NCI-H2029 (cell line): ENCODE results near the gene GPR35.

ENCODE experiments used
- DNase-seq: peaks from one replicate; lab custom pipeline; 2025; lab: John Stamatoyannopoulos, UW

Gene GPR35

DNA sequence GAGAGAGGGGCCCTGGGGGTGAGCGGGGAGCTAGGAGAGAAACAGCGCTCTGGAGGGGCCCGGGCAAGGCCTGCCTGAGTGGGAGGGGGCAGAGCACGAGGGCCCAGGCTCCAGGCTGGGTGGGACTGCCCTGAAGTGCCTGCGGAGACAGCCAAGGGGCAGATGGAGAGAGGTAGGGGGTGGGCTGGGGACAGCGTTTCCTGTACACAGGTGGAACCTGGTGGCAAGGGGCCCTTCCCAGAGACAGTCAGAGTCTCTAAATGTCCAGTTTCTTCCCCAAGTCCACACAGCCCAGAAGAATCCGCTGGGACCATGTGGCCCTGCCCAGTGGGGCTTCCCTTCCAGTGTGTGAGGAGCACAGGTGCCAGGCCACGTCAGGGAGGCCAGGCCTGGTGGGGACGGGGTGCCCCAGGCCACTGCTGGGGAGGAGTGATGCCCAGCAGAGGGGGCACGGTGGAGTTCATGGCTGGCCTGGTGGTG, 1.7 kb upstream of the GPR35 start:
- no peak for DNase-seq

DNA sequence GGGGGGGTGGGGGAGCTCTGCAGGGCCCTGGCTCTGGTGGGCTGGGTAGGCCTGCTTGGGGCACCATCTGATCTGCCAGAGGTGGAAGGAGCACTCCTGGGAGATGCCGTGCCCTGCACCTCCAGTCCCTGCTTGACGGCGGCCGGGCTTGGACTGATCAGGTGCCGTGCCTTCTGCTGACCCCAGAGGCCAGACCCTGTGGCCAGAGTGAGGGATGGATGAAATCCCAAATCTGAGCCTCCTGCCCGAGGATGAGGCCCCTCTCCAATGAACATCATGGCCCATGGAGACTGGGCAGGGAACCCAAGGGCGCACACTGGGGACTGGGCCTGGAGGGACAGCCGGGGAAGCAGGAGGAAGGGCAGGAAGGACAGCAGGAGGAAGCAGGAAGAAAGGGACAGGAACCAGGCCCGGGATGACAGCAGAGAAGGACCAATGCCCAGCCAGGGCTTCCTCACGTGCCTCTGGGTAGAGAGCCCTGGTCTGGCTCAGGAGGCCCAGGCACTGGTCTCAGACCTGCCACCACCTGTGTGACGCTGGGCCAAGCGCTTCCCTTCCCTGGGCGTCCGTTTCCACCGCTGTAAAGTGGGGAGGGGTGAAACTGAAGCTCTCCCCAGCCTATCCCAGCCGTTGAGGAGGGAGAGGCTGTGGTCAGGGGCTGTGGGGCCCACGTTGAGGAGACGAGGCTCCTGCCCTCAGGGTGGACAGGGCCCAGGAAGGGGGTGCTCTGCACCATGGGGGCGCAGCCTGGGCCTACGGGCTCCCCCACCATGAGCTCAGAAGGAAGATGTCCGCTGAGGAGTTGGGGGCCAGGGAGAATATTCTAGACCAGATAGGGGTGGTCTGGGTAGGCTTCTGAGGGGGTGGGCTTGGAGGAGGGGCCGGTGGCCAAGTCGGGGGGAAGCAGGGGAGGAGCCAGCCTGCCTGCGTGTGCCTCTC, 1.0 kb upstream of the GPR35 start:
- DNase-seq: no peak

DNA sequence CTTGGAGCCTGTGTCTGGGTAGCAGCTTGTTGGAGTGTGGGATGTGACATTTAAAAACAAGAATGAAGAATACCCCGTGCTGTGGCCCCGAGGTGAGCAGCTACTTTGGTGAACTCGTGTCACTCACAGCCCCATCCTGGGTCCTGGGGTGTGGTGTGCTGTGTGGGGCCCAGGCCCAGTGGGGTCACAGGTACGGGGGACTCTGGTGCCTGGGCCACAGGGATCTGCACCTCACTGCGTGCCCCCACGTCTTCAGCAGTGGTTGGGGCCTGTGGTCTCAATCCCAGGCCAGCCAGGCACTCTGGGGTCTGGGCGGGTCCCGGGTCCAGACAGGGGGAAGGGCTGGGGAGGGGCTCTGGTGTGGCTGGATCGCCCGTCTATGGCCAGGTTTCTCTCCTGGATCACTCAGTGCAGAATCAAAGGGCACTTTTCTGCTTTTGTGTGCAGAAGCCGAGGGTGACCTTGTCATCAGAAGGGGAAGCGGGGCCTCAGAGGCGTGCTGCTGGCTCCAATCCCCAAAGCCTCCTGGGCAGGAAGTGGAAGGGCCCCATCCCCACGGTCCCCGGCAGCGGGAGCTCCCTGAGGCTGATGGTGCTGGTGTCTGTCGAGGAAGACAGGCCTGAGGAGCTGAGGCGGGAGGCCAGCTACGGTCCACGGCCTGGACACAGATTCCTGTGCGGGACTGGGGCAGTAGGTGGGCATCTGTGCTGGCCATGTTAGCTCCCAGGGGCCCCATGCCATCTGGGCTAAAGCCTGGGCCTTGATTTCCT, 1.4 kb downstream of the GPR35 start:
- DNase-seq: no peak

- no peak for DNase-seq
These were observed 2.6 kb downstream of the GPR35 start for GRCh38 chr2:240627736-240628506.

- no peak for DNase-seq
These were observed 3.2 kb downstream of the GPR35 start for GRCh38 chr2:240628507-240628807.

- no peak for DNase-seq
These were observed 3.7 kb downstream of the GPR35 start for GRCh38 chr2:240628808-240629618.

- no peak for DNase-seq
These were observed 4.3 kb downstream of the GPR35 start for GRCh38 chr2:240629619-240629967.

DNA sequence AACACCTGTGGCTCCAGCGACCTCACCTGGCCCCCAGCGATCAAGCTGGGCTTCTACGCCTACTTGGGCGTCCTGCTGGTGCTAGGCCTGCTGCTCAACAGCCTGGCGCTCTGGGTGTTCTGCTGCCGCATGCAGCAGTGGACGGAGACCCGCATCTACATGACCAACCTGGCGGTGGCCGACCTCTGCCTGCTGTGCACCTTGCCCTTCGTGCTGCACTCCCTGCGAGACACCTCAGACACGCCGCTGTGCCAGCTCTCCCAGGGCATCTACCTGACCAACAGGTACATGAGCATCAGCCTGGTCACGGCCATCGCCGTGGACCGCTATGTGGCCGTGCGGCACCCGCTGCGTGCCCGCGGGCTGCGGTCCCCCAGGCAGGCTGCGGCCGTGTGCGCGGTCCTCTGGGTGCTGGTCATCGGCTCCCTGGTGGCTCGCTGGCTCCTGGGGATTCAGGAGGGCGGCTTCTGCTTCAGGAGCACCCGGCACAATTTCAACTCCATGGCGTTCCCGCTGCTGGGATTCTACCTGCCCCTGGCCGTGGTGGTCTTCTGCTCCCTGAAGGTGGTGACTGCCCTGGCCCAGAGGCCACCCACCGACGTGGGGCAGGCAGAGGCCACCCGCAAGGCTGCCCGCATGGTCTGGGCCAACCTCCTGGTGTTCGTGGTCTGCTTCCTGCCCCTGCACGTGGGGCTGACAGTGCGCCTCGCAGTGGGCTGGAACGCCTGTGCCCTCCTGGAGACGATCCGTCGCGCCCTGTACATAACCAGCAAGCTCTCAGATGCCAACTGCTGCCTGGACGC, 4.9 kb downstream of the GPR35 start:
- DNase-seq: no peak

DNA sequence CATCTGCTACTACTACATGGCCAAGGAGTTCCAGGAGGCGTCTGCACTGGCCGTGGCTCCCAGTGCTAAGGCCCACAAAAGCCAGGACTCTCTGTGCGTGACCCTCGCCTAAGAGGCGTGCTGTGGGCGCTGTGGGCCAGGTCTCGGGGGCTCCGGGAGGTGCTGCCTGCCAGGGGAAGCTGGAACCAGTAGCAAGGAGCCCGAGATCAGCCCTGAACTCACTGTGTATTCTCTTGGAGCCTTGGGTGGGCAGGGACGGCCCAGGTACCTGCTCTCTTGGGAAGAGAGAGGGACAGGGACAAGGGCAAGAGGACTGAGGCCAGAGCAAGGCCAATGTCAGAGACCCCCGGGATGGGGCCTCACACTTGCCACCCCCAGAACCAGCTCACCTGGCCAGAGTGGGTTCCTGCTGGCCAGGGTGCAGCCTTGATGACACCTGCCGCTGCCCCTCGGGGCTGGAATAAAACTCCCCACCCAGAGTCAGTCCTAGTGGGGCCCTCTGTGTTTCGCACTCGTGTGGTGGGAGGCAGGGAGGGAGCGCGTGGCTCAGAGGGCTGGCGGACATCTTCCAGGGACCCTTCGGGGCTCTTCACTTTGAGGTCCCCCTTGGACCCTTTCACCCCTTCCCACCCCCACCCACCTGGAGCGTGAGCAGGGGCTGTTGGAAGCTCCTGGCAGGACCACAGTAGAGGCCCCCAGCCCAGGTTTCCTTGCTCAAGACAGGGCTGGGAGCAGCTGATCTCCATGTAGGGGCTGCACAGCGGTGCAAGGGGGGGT, 5.7 kb downstream of the GPR35 start:
- DNase-seq: no peak

- DNase-seq: no peak
These were observed 6.4 kb downstream of the GPR35 start for GRCh38 chr2:240631548-240632305.

DNA sequence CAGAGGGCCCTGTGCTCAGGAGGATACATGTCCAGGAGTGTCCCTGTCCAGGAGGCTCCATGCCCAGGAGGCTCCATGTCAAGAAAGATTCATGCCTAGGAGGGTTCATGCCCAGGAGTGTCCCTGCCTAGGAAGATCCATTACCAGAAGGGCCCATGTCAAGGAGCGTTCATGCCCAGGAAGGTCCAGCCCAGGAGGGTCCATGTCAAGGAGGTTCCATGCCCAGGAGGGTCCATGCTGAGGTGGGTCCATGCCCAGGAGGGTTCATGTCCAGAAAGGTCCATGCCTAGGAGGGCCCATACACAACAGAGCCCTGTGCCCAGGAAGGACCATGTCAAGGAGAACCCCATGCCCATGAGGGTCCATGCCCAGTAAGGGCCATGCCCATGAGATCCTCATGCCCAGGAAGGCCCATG, 7.0 kb downstream of the GPR35 start:
- no peak for DNase-seq

- no peak for DNase-seq
These were observed 10.1 kb downstream of the GPR35 start for GRCh38 chr2:240635121-240635997.

DNA sequence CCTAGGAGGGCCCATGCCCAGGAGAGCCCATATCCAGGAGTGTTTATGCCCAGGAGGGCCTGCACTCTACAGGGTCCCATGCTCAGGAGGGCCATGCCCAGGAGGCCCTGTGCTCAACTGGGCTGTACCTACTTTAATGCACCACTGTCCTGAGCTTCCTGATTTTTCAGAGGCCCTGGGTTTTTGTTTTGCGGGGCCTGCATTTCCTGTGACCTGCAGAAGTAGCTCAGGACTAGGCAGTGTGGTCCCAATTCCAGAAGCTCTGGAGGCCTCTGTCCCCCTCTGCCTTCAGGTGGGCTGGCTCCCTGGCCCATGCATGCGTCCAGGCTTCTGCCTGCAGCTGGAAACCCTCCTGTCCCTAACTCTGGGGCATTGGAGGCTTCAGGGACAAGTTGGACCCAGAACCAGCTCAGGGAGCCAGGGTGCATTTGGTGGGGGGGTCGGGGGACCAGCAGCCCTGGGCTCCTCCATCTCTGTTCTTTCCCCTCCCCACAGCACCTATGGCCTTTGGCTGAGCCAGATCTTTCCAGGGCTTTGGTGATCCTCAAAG, 10.8 kb downstream of the GPR35 start:
- DNase-seq: no peak

DNA sequence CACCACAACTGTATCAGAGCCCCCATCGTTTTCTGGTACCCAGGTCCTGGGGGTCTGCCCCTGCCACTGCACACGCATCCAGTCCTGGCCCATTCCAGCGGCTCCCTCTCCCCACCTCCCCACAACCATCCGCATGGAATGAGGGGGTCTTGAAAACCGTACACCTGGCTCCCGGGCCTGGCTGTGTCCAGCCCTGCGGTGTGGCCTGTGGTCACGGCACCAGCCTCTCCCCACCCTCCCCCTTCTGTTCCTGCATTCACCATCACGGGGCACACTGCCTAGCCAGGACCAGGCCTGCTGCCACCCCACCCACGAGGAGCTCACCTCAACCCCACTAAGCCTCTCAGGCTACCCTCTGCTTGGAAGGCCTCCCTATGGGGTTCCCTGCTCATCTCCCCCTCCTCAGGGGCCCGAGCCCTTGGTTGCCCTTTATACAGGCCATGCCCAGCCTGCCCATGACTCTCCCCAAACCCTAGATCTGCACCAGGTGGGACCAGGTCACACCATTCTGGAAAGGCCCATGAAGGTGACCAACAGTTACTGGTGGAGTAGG, 11.4 kb downstream of the GPR35 start:
- no peak for DNase-seq

- no peak for DNase-seq
These were observed 12.0 kb downstream of the GPR35 start for GRCh38 chr2:240637116-240637900.

DNA sequence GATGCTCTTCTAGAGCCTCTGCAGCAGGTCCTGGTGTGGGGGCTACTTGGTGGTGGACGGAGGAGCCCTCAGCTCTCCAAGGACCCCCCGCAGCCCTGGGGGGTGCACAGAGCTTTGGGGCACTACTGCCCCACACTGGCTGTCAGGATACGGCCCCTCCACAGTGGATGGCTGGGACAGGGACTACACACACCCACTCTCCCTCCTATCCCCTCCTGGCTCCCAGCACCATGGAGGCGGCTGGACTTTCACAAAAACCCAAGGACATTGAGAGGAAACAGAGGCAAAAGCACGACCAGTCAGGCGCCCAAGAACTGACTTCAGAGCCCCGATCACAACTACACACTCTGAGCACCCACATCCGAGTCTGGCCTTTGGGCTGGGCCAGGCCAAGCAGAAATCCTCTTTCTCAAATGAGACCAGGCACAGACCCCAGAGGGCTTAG, 12.6 kb downstream of the GPR35 start:
- no peak for DNase-seq
